ENCODE results near the gene MBOAT7.
"Not testable (repeated sequence)": the region's sequence is repeated elsewhere in the genome, so short reads cannot be mapped to it uniquely, and the experiment has no call there.

The MBOAT7 gene

GRCh38 chr19:54209058-54209810 lies 19.9 kb upstream of the MBOAT7 start:
- DNase-seq (ENCODE audit: low read depth in 2 of 2), result no peak

- DNase-seq (ENCODE audit: low read depth in 2 of 2), result no peak
These were observed 19.3 kb upstream of the MBOAT7 start for GRCh38 chr19:54208784-54209057.

DNA sequence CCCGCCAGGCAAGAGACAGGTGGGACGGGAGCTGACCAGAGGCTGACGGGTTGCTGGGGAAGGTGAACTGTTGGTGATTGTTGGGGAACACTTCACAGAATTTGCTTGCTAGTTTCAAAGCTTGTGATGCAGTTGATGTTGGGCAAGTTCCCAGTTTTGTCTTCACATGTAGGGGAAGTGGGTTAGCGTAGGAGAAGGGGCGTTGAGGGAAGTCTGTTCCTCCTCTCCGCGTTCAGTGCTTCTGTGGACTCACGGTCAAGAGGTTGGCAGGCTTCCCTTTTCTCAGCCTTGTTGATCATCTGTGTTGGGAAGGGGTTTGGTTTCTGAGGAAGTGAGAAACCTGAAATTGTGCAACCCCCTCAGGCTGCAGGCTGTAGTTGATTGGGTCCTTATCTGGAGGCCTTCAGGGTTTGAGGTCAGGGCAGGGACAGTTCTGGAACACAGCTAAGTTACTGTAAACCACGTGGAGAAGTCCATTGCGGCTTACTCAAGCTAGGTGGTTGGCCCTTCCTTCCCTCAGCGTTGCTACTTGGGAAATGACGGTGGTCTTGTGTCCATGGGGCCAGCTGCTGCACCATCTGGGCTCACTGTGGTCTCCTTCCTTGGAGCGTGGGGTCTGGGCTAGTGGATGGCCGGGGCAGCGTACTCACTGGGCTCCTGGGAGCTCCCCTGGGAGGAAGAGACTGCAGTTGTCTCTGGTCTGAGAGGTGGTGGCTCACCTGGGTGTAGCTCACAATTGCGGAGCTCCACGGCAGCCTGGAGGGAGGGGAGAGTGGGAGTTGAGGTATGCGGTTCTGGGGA lies 18.8 kb upstream of the MBOAT7 start:
- DNase-seq (ENCODE audit: low read depth in 2 of 2), result no peak

DNA sequence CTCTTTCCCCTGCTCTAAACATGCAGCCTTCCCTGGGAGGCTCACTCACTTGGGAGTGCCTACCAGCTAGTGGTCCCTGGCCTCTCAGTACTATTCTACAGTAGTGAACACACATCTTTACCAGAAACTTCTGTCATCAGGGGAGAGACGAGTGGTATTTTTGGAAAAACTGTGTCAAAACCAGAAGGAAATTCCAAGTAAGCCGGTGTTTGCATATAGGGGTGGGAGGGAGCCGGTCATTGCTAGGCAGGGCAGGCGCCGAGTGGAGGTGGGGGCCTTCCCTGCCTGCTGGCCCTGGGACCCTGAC lies 18.2 kb upstream of the MBOAT7 start:
- DNase-seq (ENCODE audit: low read depth in 2 of 2), result no peak

- not testable (repeated sequence) for DNase-seq (ENCODE audit: low read depth in 2 of 2)
These were observed 17.8 kb upstream of the MBOAT7 start for GRCh38 chr19:54207193-54207592.

DNA sequence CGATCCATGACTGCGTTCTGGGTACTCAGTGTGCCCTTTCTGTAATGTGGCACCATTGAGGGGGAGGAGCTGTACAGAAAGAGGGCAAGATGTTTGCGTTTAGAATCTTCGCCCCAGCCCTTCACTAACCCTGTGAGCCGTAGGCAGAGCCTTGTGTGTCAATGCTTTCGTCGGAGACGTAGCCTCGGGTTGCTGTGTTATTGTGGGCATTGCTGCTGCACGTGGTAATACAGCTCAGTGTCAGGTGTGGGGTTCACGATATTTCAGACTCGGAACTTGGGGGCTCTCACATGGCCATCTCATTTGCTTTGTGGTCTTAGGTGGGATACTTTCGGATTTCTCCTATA lies 17.4 kb upstream of the MBOAT7 start:
- no peak for DNase-seq (ENCODE audit: low read depth in 2 of 2)

DNA sequence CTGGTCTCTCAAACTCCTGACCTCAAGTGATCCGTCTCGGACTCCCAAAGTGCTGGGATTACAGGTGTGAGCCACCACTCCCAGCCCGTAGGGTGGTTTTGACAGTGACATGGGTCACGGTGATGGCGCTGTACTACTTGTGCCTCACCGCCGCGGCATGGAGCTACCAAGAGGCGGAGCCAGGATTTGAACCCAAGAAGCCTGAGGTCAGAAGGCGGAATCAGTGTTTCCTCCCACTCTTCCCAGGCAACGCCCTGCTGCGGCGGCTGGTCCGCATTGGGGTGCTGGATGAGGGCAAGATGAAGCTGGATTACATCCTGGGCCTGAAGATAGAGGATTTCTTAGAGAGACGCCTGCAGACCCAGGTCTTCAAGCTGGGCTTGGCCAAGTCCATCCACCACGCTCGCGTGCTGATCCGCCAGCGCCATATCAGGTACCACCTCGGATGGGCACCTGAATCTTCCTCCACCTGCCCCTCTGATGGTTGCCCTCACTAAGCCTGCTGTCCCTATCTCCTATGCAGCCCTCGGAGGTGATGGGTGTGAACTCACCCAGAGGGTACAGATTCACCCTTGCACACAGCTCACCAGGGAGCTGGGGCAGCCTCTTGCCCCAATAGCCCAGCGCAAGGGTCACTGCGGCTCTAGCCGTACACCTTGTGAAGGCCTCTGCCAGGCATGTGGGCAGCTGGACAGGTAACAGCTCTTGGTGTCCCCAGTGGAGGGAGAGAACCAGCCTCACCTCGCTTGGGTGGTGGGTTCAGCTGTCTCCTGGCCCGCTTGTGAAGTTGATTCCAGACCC lies 16.9 kb upstream of the MBOAT7 start:
- DNase-seq (ENCODE audit: low read depth in 2 of 2), result no peak

GRCh38 chr19:54204767-54205468 lies 15.5 kb upstream of the MBOAT7 start:
- DNase-seq (ENCODE audit: low read depth in 2 of 2), result no peak

- no peak for DNase-seq (ENCODE audit: low read depth in 2 of 2)
These were observed 13.8 kb upstream of the MBOAT7 start for GRCh38 chr19:54203151-54203611.

DNA sequence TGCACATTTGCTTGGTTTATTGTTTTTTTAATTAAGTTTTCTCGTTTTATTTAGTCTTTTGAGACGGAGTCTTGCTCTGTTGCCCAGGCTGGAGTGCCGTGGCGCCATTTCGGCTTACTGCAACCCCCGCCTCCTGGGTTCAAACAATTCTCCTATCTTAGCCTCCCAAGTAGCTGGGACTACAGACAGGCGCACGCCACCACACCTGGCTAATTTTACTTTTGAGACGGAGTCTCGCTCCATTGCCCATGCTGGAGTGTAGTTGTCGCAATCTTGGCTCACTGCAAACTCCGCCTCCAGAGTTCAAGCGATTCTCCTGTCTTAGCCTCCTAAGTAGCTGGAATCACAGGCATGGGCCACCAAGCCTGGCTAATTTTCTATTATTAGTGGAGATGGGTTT lies 12.6 kb upstream of the MBOAT7 start:
- no peak for DNase-seq (ENCODE audit: low read depth in 2 of 2)

DNA sequence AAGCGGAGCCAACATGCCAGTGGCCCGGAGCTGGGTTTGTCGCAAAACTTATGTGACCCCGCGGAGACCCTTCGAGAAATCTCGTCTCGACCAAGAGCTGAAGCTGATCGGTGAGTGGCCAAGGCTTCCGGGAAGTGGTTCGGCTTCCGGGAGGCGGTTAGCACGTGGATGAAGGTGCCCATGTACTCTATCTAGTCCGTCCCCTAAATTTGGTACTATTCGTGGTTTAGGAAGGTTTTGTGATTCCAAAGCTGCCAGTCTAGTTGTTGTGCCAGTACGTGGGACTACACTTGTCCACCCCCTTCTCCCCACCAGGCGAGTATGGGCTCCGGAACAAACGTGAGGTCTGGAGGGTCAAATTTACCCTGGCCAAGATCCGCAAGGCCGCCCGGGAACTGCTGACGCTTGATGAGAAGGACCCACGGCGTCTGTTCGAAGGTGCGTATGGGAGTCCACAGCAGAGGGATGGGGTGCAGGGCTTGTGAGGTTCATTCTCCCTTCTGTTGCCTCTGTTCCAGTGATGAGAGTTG lies 11.9 kb upstream of the MBOAT7 start:
- DNase-seq (ENCODE audit: low read depth in 2 of 2), result no peak

DNA sequence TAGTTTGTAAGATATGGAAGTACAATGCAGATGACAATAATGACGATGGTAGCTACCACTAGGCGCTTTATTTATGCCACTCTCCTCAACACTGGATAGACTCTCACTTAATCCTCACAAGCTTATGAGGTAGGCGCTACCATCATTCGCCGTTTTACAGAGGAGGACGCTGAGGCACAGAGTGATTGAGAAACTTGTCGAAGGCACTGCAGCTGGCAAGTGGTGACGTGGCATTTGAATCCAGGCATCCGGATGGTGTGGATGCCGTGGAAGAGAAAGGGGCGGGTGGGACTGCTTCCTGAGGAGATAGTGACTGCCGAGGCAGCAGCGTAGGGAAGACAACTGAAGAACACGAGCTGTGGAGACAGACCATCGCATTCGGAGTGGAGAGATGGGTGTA lies 10.0 kb upstream of the MBOAT7 start:
- DNase-seq (ENCODE audit: low read depth in 2 of 2), result no peak

DNA sequence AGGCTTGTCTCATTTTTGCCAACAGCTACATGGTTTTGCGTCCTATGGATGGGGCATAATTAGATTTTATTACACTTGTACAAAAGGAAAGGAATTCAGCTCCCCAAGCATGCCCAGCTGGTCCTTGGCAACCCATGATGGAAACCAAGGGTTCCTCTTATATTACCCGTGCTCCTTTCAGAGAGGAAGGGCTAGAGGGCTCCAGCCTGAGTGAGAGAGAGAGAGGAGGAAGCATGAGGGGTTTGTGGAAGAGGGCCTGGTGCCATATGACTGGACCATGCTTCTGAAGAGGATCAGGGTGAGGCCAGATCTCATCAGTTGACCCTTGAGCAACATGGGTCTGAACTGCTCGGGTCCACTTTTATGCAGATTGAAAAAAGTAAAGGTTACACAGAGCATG lies 7.7 kb upstream of the MBOAT7 start:
- DNase-seq (ENCODE audit: low read depth in 2 of 2), result no peak

DNA sequence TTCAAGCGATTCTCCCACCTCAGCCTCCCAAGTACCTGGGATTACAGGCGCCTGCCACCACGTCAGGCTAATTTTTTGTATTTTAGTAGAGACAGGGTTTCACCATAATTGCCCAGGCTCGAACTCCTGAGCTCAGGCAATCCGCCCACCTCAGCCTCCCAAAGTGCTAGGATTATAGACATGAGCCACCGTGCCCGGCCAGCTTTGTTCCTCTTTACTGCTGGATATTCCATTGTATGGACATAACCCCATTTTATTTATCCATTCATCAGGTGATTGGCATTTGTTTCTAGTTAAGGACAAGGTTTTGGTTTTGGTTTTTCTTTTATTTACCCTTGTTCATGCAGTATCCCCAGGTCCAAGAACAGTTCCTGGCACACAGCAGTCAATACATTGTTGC lies 7.2 kb upstream of the MBOAT7 start:
- no peak for DNase-seq (ENCODE audit: low read depth in 2 of 2)

- not testable (repeated sequence) for DNase-seq (ENCODE audit: low read depth in 2 of 2)
These were observed 5.1 kb upstream of the MBOAT7 start for GRCh38 chr19:54194463-54194862.

DNA sequence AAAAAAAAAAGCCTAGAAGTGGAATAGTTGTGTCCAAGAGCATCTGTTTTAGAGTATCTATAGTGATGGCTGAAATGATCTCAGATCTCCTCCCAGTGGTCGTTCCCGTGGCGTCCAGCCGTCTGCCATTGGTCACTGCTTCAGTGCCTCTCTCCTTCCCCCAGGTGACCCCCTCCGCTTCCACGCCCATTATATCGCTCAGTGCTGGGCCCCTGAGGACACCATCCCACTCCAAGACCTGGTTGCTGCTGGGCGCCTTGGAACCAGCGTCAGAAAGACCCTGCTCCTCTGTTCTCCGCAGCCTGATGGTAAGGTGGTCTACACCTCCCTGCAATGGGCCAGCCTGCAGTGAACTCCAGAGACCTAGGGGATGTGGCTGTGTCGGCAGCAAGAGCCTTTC lies 3.6 kb upstream of the MBOAT7 start:
- DNase-seq (ENCODE audit: low read depth in 2 of 2), result no peak

- DNase-seq (ENCODE audit: low read depth in 2 of 2), result no peak
These were observed 2.6 kb upstream of the MBOAT7 start for GRCh38 chr19:54191811-54192453.

- peak; percentile 68 to 74 for DNase-seq (ENCODE audit: low read depth in 2 of 2)
These were observed 1.8 kb upstream of the MBOAT7 start, which contains the start of gene TSEN34 for GRCh38 chr19:54191011-54191810. TSEN34 (plus strand) TSS chr19:54191308; CDS start chr19:54191365, 57 bp downstream.

DNA sequence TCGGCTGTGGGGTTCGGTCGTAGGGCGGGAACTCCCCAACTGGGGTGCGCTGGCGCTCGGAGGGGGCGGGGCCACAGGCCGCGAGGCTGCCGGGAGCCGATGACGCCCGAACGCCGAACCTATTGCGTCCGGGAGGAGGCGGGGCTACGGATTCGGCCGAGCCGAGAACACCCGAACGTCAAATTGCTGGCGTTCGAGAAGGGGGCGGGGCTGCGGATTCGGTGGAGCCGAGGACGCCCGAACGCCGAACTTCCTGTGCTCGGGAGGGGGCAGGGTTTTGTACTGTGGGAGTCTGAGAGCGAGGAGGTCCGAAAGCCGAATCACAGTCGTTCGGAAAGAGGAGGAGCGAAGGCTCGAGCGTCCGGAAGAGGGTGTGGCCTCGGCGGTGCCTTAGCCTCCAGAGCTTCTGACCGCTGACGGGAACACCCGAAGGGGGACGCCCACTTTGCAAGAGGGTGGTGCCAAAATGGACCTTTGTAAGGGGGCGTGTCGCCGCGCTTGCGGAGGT lies 1.2 kb upstream of the MBOAT7 start:
- DNase-seq (ENCODE audit: low read depth in 2 of 2), result peak; percentile 100
